NCI-H446 treated with DMSO at 0.1 percent for 48 hours (cell line): ENCODE measurements around the gene ZFAND3.
A peak's percentile ranks its signal among the peaks of the same experiment; 100 is the strongest.
"Not testable (repeated sequence)": the region's sequence is repeated elsewhere in the genome, so short reads cannot be mapped to it uniquely, and the experiment has no call there.

Experiments
- DNase-seq: peaks from one replicate; lab custom pipeline; 2025; lab: John Stamatoyannopoulos, UW

The ZFAND3 gene

DNA sequence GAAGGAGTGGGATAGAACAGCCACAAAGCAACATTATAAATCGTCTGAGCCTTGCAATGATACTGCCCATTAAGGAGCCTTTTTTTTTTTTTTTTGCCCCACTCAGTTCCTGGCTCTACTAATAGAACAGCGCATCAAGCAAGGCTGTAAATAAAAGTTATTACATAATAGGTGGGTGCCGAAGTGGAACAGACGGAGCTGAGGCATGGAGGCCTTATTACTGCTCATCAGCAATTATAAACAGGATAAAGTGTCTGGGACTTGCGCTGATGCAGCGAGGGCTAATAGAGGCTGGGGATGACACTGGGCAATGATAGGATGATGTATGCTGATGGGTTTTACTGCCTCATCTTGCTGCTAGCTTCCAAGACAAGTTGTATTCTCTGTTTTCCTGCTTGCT is 272.1 kb downstream of the ZFAND3 start:
- no peak for DNase-seq

DNA sequence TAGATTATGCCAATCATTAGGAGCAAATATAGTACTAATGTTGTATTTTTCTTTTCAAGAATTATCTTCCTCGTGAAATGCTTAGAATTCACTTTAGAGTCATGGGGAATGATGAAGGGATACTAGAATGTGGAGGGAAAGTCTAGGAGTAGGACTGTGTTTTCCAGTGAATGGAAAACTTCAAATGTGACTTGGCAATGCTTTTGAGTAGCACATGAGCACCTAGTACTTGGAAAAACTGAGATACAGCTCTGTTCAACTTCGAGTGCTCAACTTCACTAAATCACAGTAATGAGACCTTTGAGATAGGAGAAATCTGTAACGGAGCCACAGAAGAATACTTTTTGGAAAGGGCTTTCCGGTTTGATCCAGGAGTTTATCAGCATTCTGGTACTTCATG is 272.9 kb downstream of the ZFAND3 start:
- no peak for DNase-seq

DNA sequence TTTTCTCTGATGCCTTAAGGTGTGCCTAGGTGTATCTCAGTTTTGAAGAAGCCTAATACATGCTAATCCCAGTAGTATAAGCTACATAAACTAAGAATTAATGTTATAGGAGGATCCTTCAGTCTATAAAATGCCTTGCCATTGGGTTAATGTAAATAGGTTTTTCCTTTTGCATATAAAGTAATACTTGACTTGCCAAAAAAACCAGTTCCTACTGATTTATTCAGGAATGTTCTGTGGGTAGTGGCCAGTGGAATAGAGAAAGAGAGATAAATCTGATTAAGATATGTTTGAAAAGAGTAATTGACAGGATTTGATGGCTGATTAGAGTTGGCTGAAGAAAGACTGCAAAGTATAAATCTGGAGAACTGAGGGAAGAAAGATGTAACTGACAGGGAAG is 273.4 kb downstream of the ZFAND3 start:
- DNase-seq, result no peak

- no peak for DNase-seq
Measured at GRCh38 chr6:38095054-38095453, 275.5 kb downstream of the ZFAND3 start.

DNA sequence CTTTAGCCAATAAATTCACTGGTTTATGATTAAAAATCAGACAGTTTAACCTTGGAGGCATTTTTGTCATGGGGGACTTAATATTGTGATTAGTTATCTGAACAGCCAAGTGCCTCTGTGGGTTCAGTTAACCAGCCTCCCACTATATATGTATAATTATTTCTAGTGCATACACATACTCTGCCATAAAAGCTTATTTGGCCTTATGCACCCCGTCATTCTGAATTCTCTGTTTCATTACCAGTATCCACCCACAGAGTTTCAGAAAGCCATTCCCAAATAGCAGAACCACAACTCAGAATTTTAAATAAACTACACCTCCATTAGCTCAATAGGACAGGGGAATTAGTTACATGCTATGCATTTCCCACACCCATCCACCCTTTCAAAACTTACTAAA is 279.7 kb downstream of the ZFAND3 start:
- DNase-seq, result no peak

DNA sequence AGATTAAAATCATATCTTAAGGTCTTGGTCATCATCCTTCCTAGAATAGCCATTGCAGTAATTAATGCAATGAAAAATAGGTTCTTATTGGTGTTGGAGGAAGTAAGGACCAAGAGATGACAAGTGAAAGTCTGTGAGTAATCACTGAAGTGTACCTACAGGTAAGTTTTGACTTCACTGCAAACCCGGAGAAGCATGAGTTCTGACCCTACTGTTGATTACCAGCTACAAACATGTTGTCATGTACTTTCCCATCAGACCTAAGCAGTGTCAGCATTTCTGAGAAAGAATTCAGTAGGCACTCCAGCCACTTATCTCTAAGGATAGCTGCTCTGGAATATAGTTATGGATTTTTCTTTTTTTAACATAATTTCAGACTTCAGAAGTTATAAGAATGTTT is 280.9 kb downstream of the ZFAND3 start:
- DNase-seq, result no peak

DNA sequence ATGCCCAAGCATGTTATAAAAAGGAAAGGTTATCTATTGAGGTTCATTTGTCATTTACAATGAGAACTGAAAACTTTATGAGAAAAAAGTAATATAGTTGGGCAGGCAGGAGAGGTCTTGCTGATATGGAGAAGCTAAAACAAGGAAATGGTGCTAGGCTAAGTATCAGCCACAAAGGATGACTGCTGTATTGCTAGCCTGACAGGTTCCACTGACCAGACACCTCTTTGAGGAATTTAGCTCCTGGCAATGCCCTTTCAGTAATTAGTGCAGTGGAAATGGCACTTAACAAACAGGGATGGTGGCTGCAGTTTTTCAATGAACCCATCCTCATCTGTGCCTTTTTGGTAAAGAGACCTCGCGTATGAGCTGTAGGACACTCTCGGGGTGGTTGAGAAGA is 284.4 kb downstream of the ZFAND3 start:
- no peak for DNase-seq

DNA sequence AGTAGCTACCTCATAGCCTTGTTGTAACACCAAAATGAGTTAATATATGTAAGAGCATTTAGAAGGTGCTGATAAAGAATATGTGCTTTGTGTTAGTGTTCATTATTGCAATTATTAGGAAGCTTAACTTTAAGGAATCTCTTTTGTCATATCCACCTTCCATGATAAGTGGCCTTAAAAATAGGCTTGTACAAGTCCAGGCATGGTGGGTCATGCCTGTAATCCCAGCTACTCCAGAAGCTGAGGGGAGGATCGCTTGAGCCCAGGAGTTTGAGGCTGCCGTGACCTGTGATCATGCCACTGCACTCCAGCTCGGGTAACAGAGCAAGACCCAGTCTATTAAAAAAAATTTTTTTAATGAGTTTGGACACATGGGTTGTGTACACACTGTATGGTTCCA is 285.5 kb downstream of the ZFAND3 start:
- DNase-seq, result no peak

- DNase-seq, result no peak
Measured at GRCh38 chr6:38107073-38107472, 287.5 kb downstream of the ZFAND3 start.

DNA sequence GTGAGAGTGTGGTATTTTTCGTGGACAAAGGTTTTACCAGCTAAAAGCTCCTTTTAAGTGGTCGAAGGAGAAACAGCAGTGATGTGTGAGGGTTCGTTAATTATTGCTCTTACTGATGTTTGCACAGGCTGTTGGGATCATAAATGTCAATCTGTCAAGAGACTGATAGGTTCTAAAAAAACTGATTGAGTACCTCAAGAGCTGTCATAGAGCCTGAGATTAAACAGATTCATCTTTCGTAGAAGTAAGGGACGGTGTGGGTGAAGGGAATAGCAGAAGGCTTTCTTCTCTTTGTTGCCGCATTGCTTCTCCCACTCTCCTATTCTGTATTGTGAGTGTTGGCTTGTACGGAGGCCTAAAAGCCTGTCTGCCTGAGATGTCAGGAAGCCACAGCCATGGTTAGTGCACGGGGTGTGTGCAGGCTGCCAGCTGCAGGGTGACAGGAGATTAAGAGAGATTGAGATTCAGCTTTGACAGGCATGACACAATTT is 291.0 kb downstream of the ZFAND3 start:
- DNase-seq, result peak; percentile 39

DNA sequence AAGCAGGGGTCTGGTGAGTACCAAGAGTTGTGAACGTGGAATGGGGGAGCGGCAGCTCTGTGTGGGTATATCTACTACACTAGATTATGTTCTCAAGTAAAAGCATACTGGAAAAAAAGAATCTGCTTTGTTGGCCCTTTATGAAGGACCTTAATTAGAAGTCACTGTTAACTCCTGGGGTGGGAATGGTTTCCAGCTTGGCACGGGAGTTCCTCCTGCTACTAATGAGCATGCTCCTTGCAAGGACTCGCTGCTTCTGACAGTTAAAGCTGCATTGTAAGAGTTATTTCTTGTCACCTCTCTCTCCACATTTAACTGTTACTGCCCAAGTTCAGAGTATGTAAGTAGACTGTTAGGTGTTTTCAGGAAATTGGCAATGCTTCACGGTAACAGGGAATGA is 292.7 kb downstream of the ZFAND3 start:
- DNase-seq, result no peak

DNA sequence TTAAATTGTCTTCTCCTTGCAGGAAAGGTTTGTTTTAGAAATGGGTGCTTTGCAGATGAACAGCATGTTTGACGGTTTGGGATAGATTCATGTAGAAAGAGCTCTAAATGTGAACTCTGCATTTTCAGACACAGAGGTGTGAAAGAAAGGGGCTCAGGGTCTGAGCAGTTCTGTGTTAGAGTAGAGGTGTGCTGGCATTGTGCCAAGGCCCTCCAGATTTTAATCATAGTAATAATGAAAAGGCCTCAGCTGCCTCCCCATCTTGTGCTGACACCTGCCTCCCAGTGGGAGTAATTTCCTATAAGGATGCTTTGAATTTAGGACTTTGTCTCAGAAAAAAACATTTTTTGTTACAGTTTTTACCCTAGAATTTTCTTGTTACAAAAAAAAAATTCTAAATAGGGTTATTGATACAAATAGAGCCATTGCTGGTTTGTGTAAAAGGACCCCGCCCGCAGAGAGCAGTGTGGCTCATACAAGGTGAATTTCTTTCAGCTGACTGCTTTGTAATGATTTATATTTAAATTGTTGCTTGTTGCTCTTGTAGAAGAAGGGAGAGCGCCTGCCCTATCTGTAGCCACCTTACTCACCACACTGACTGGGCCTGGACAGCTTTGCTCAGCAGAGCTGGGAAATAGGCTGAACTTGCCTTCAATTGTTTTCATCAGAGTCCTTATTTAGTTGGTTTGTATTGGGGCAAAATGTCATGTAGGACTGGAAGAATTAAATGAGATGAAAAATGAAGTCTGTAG is 294.5 kb downstream of the ZFAND3 start:
- DNase-seq, result no peak

DNA sequence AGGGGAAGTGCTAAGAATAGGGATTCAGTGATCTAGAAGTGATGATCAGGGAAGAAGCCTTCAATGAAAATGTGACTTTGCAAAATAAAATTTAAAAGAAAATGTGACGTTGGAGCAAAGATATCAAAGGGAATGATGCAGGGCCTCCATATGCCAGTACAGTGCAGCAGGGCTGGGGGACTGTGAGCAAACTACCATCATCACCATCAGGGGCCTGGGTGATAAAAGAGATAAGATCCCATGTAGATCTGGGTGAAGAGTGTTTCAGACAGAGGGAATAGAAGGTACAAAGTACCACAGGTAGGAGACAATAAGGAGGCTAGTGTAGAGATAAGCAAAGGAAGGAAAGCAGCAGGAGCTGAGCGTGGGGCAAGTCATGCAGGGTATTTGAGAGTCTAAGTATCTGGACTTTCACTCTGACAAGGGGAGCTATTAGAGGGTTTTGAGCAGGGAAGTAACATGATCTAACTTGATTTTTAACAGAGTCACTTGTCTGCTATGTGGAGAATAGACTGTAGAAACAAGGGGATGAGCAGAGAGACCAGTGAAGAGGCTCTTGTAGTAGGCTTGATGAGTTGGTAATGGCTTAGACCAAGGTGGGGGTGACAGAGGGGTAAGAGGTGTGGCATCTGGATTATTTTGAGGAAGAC is 295.6 kb downstream of the ZFAND3 start:
- DNase-seq, result no peak

DNA sequence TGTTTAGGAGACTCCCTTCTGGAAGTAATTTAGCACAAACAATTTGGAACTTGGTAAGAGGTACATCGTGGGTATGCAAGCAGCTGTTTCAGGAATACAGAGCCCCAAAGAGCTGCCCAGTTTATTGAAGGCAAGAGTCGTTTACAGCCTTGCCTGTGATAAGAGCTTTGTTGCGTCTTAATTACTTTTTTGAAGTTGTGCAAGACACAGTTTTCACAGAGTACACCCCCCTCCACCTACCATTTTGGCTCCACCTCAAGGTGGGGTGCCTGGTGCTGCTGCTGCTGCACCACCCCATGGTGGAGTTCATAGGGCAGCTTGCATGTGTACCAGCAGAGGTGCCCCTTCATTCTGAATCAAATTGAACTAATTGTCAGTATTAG is 296.1 kb downstream of the ZFAND3 start:
- no peak for DNase-seq

DNA sequence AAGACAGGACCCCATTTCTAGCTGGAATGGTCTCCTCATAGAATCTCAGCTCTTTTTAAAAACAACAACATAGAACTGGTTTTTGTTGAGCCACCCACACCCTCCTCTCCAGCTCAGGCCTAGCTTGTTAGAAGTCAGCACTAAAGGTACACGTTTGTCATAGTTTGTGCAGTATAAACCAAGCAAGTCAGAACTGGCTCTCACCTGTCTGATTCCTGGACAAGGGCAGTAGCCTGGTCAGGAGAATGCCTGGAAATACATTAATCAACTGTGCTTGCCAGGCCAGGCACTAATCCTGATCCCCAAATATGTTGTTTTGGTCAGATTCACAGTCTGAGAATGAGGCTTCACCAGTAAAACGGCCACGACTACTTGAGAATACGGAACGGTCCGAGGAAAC is 296.7 kb downstream of the ZFAND3 start:
- DNase-seq, result no peak

GRCh38 chr6:38117281-38117680 is 297.8 kb downstream of the ZFAND3 start:
- no peak for DNase-seq

GRCh38 chr6:38118791-38119365 is 299.4 kb downstream of the ZFAND3 start:
- DNase-seq, result no peak

DNA sequence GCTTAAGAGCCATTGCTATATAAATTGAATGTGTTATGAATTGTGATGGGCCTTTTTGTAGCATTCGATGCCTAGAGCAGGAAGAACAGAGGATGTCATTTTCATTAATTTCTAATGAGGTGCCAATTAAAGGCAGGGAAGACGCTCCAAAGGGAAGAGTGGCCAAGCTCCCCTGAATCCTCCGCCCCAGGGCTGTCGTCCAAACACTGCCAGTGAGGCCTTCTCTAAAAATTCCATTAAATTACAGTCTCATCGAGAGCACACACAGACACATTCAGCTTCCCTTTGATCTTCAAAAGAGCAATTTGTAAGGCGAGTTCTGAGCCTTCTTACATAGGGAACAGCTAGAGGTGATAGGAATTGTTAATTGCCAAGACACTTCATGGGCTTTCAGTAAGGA is 300.0 kb downstream of the ZFAND3 start:
- DNase-seq, result no peak

DNA sequence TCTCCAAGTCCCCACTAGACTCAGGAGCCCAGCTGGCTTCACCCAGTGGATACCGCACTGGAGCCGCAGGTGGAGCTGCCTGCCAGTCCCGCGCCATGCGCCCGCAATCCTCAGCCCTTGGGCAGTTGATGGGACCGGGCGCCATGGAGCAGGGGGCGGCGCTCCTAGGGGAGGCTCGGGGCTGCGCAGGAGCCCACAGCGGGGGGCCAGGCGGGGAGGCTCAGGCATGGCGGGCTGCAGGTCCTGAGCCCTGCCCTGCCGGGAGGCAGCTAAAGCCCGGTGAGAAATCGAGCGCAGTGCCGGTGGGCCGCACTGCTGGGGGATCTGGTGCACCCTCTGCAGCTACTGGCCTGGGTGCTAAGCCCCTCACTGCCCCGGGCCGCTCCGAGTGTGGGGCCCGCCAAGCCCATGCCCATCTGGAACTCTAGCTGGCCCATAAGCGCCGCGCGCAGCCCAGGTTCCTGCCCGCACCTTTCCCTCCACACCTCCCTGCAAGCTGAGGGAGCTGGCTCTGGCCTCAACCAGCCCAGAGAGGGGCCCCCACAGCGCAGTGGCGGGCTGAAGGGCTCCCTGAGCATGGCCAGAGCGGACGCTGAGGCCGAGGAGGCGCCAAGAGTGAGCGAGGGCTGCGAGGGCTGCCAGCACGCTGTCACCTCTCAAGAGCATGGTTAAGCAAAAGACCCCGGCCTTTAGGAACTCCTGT is 304.8 kb downstream of the ZFAND3 start:
- not testable (repeated sequence) for DNase-seq

DNA sequence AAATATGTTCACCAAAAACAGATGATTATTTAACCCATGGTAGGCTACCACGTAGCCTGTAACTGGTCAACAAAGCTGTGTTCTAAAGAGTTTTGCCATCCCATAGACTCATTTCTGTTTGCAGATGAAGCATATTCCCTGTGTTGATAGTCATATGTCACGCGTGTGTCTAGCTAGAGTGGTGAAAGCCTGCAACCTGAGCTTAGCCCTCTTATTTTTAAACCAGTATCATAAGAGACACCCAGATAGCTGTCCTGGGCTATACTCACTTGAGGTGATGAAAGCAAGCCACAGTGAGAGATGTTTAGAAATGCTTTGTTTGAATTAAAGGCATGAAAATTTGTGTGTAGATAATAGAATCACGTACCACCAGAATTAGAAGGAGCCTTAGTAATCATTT is 307.8 kb downstream of the ZFAND3 start:
- no peak for DNase-seq

DNA sequence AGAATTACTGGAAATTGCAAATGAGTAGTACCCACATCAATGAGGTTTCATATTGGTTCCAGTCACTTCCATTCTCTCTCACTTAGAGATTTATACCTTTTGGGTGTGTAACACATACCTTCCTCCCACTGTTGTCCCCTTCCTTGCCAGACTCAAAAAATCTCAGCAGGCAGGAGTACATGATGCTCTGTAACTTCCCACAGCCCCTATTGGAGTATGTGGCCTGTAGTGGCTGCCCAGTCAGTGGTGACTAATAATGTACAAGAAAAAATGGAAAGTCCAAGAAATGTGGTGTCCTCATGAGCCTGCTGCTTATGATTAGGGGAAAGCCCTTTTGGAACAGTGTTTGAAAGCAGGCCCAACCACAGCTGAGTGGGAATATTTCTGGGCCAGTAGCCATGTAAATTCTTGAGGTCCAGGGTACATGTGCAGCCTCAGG is 312.0 kb downstream of the ZFAND3 start:
- no peak for DNase-seq

DNA sequence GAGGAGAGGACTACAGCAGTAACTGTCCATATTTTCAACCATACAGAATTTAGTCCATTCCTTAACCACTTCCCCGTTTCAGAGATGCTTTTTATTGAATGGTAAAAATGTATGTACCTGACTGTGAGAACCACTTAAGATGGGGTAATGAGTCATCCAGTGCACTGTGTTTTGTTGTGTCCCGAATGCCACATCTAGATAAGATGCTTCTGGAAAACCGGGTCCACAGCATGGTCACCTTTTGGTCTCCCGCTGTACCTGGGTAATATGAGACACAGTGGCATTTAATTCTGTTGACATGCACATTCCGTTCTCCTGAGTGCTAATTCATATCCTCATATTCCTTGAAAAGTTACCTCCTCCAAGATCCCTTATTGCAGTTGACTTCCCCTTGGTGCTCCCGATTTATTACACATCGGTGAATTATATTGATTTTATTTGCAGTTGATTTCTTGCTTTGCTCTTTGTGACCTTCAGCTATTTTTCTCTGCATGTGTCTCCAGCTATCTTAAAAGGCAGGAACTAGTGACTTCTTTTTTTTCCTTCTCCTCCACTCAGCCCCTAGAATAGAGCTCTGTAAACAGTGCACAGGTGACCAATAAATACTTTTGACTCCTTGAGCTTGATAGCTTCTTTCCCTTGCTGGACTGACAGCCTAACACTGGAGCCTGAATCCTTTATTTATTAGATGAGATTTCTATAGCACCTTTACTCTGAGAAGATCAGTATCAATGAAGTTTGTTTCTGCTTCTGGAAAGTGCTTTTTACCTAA is 314.6 kb downstream of the ZFAND3 start:
- DNase-seq, result no peak
